ENCODE measurements around the gene COL17A1.

COL17A1 gene

GRCh38 chr10:104038958-104039752, 46.5 kb downstream of the COL17A1 start:
- TF ChIP-seq ZFX (IDR thresholded peaks at IDR 0.05) (no peak), CTCF (conservative IDR thresholded peaks at IDR 0.05) (no peak)

GRCh38 chr10:104038537-104038936, 47.1 kb downstream of the COL17A1 start:
- TF ChIP-seq ZFX (IDR thresholded peaks at IDR 0.05) (no peak), CTCF (conservative IDR thresholded peaks at IDR 0.05) (no peak)
- no peak overlapping the region for H3K27ac ChIP-seq

More at GRCh38 chr10:104038958-104039752, 46.5 kb downstream of the COL17A1 start:
- no peak overlapping the region for H3K27ac ChIP-seq

GRCh38 chr10:104037261-104037951, 48.3 kb downstream of the COL17A1 start:
- no peak overlapping the region for H3K27ac ChIP-seq

GRCh38 chr10:104036518-104037260, 49.0 kb downstream of the COL17A1 start:
- no peak for TF ChIP-seq ZFX (IDR thresholded peaks at IDR 0.05)
- no peak for TF ChIP-seq CTCF (conservative IDR thresholded peaks at IDR 0.05)
- no peak overlapping the region for H3K27ac ChIP-seq

More at GRCh38 chr10:104037261-104037951, 48.3 kb downstream of the COL17A1 start:
- TF ChIP-seq CTCF (conservative IDR thresholded peaks at IDR 0.05) (no peak), ZFX (IDR thresholded peaks at IDR 0.05) (no peak)

DNA sequence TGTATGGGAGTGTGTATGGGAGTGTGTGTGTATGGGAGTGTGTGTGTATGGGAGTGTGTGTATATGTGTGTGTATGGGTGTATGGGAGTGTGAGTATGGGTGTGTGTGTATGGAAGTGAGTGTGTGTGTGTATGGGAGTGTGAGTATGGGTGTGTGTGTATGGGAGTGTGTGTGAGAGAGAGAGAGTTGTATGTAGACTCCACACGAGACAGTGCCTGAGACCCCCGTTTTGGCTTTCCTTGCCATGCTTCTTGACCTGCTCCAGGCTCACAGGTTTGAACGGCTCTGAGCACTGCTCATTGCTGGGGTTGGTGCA, 49.7 kb downstream of the COL17A1 start:
- TF ChIP-seq ZFX (IDR thresholded peaks at IDR 0.05) (no peak), CTCF (conservative IDR thresholded peaks at IDR 0.05) (no peak)
- H3K27ac ChIP-seq: no peak overlapping the region

DNA sequence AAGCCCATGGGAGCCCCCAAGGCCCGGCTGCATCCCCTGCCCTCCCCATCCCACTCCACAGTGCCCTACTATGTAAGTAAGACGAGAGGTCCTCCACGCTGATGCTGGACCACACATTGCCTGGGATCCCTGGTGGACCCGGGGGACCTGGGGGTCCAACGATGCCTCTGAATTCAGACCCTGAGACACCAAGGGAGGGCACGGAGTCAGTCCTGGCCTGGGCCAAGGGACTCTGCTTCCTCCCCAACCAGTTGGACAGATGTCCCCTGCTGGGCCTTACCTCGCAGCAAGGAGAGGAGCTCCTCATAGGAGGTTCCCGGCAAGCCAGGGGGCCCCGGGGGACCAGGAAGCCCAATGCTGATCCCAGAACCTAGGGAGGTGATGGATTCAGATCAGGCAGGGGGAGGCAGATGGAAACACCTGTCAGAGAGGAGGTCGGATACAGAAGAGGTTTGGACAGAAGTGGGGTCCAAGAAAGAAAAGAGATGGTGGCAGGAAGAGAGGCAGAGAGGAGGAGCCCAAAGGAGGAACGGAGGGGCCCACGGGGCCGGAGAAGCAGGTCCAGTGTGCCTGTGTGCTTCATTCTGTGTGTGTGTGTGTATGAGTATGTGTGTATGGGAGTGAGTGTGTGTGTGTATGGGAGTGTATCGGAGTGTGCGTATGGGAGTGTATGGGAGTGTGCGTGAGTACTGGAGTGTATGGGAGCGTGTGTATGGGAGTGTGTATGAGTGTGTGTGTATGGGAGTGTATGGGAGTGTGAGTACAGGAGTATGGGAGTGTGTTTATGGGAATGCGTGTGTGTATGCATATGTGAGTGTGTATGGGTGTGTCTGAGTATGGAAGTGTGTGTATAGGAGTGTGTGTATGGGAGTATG, 50.2 kb downstream of the COL17A1 start:
- TF ChIP-seq CTCF (conservative IDR thresholded peaks at IDR 0.05) (no peak), ZFX (IDR thresholded peaks at IDR 0.05) (no peak)
- no peak overlapping the region for H3K27ac ChIP-seq
